HCT116 (cell line): ENCODE data around the gene NAP1L1. TPM values are rescaled to one million over a fixed set of nuclear protein-coding genes. Genes with fewer than 3 reads are reported as not detected.

Experiments
- ATAC-seq: fragments of 200-7000 bp; cut with Tn5 transposase; 2 replicates; pipeline ENCODE4 v1.9.1; 2020; ENCODE audit warnings: mild to moderate bottlenecking, moderate library complexity
- Bru-seq: library from RNA; stranded (reverse); fragments of 400-500 nt; gene quantifications from one replicate; lab custom pipeline; 2021; lab: Mats Ljungman, UMichigan
- BruChase-seq, 2 experiments: library from RNA; stranded (reverse); fragments of 400-500 nt; gene quantifications; one replicate each; lab custom pipeline; 2021; lab: Mats Ljungman, UMichigan
- BruUV-seq: library from RNA; stranded (reverse); fragments of 400-500 nt; replicated peaks from 2 replicates; lab custom pipeline; 2021; lab: Mats Ljungman, UMichigan
- CTCF ChIA-PET: fragments of 300-600 bp; sonication (Branson Sonifier 250); formaldehyde crosslinking; loops from one replicate; lab custom pipeline; 2021; ENCODE audit warnings: antibody characterized with exemption; lab: Charles Lee
- POLR2A ChIA-PET: fragments of 300-600, 350-600 bp; sonication (Branson Sonifier 250); formaldehyde crosslinking; loops from one replicate; lab custom pipeline; 2021; ENCODE audit warnings: antibody characterized with exemption; lab: Charles Lee
- RAD21 ChIA-PET, 2 experiments: fragments of 300-600 bp; sonication (Branson Sonifier 250); formaldehyde crosslinking; loops; one replicate each; lab custom pipeline; 2023; ENCODE audit warnings: low total read pairs in 2 of 2; ENCODE audit not compliant: uncharacterized antibody in 2 of 2, unreplicated experiment in 2 of 2, low non-redundant PET in 1 of 2; lab: Charles Lee
- DNase-seq: peaks from one replicate; pipeline ENCODE4 v3.0.0-alpha.2; 2010; ENCODE audit warnings: low read depth, low spot score
- H2AFZ ChIP-seq: fragments of 200-600 bp; shearing (Covaris generic), sonication (generic); 2 replicates; pipeline ENCODE4 v1.6.1; 2017; ENCODE audit warnings: low read depth, mixed run types, mixed read lengths, antibody characterized with exemption, low read length; ENCODE audit not compliant: poor library complexity, severe bottlenecking
- H3K27ac ChIP-seq: 2 replicates; pipeline ENCODE4 v1.5.1; 2012; ENCODE audit warnings: low read depth, low read length
- H3K27me3 ChIP-seq: fragments of 200-600 bp; sonication (generic); 2 replicates; pipeline ENCODE4 v1.6.1; 2016; ENCODE audit warnings: mixed run types, low read length, mixed read lengths; ENCODE audit not compliant: insufficient read depth
- H3K36me3 ChIP-seq, 2 experiments: fragments of 200-500 bp in 1 of 2; fragments of 200-600 bp in 1 of 2; sonication (Bioruptor generic) in 1 of 2; sonication (generic) in 1 of 2; 2 replicates each; pipeline versions ENCODE4 v1.5.1 to v1.6.1; 2014 to 2016; ENCODE audit warnings: low read length in 2 of 2, inconsistent platforms in 1 of 2, mixed read lengths in 1 of 2, mixed run types in 1 of 2; ENCODE audit not compliant: insufficient read depth in 2 of 2, control insufficient read depth in 1 of 2
- H3K4me1 ChIP-seq, 2 experiments: fragments of 200-600 bp in 1 of 2; sonication (generic) in 1 of 2; 2 replicates each; pipeline versions ENCODE4 v1.5.1 to v1.6.1; 2012 to 2017; ENCODE audit warnings: low read length in 2 of 2, inconsistent platforms in 1 of 2, mild to moderate bottlenecking in 1 of 2, mixed read lengths in 1 of 2, mixed run types in 1 of 2, moderate library complexity in 1 of 2; ENCODE audit not compliant: insufficient read depth in 2 of 2, control insufficient read depth in 1 of 2
- H3K4me2 ChIP-seq: fragments of 200-600 bp; sonication (generic); 2 replicates; pipeline ENCODE4 v1.6.1; 2017; ENCODE audit warnings: mixed run types, low read length, mixed read lengths
- H3K4me3 ChIP-seq, 2 experiments: fragments of 200-600 bp in 1 of 2; sonication (generic) in 1 of 2; replicated peaks in 1 of 2; 2 replicates each; pipeline ENCODE4 v1.5.1; 2011 to 2016; ENCODE audit warnings: low read length in 2 of 2, control low read depth in 1 of 2, low read depth in 1 of 2, mild to moderate bottlenecking in 1 of 2, mixed read lengths in 1 of 2, mixed run types in 1 of 2
- H3K79me2 ChIP-seq: fragments of 200-600 bp; sonication (generic); 2 replicates; pipeline ENCODE4 v1.6.1; 2017; ENCODE audit warnings: mild to moderate bottlenecking, mixed run types, low read length, moderate library complexity, mixed read lengths; ENCODE audit not compliant: insufficient read depth
- H3K9ac ChIP-seq: fragments of 200-600 bp; sonication (generic); 2 replicates; pipeline ENCODE4 v1.6.1; 2016; ENCODE audit warnings: low read length, mixed read lengths
- H3K9me2 ChIP-seq: fragments of 200-600 bp; sonication (generic), shearing (Covaris generic); 2 replicates; pipeline ENCODE4 v1.6.1; 2017; ENCODE audit warnings: mixed run types, mild to moderate bottlenecking, moderate library complexity; ENCODE audit not compliant: insufficient read depth
- H3K9me3 ChIP-seq, 2 experiments: fragments of 200-500 bp in 1 of 2; fragments of 200-600 bp in 1 of 2; sonication (Bioruptor generic) in 1 of 2; sonication (generic) in 1 of 2; 2 replicates each; pipeline ENCODE4 v1.6.1; 2014 to 2017; ENCODE audit warnings: low read length in 2 of 2, mixed read lengths in 2 of 2, inconsistent platforms in 1 of 2, low read depth in 1 of 2, mild to moderate bottlenecking in 1 of 2, mixed run types in 1 of 2, moderate library complexity in 1 of 2; ENCODE audit not compliant: control insufficient read depth in 1 of 2, insufficient read depth in 1 of 2
- H4K20me1 ChIP-seq: fragments of 200-600 bp; sonication (generic), shearing (Covaris generic); 2 replicates; pipeline ENCODE4 v1.6.1; 2017; ENCODE audit warnings: mixed run types, mild to moderate bottlenecking, moderate library complexity; ENCODE audit not compliant: insufficient read depth
- CTCF ChIP-seq, 3 experiments: fragments of 200-600 bp in 1 of 3; sonication (generic) in 1 of 3; IDR thresholded peaks in 2 of 3; conservative IDR thresholded peaks in 1 of 3; 2 replicates each; pipeline ENCODE4 v1.5.1; 2012 to 2017; ENCODE audit warnings: low read depth in 2 of 3, low read length in 2 of 3, antibody characterized with exemption in 1 of 3, borderline replicate concordance in 1 of 3, control low read depth in 1 of 3, mild to moderate bottlenecking in 1 of 3, mixed read lengths in 1 of 3, mixed run types in 1 of 3, moderate library complexity in 1 of 3; ENCODE audit not compliant: insufficient read depth in 1 of 3
- EZH2phosphoT487 ChIP-seq: fragments of 200-600 bp; IDR thresholded peaks from 2 replicates; pipeline ENCODE4 v1.6.1; 2018; ENCODE audit warnings: antibody characterized with exemption, borderline replicate concordance
- FOSL1 ChIP-seq: IDR thresholded peaks from 2 replicates; pipeline ENCODE4 v1.6.1; 2012; ENCODE audit warnings: low read depth
- MAX ChIP-seq: IDR thresholded peaks from 2 replicates; pipeline ENCODE4 v1.6.1; 2012
- POLR2A ChIP-seq: IDR thresholded peaks from 2 replicates; pipeline ENCODE4 v1.7.0; 2011; ENCODE audit warnings: borderline replicate concordance; ENCODE audit not compliant: insufficient read depth, insufficient read length; ENCODE audit errors: extremely low read depth
- POLR2AphosphoS5 ChIP-seq: IDR thresholded peaks from 2 replicates; pipeline ENCODE4 v1.6.1; 2011; ENCODE audit warnings: mild to moderate bottlenecking, low read depth, low read length, moderate library complexity
- RAD21 ChIP-seq: IDR thresholded peaks from 2 replicates; pipeline ENCODE4 v1.6.1; 2012; ENCODE audit warnings: low read depth, mild to moderate bottlenecking
- SIN3A ChIP-seq: IDR thresholded peaks from 2 replicates; pipeline ENCODE4 v1.6.1; 2012; ENCODE audit warnings: low read depth
- SP1 ChIP-seq: IDR thresholded peaks from 2 replicates; pipeline ENCODE4 v1.6.1; 2012; ENCODE audit warnings: low read depth
- SRF ChIP-seq: IDR thresholded peaks from 2 replicates; pipeline ENCODE4 v1.6.1; 2012; ENCODE audit warnings: low read depth
- ZFX ChIP-seq: fragments of 450-650 bp; IDR thresholded peaks from 2 replicates; pipeline ENCODE4 v1.6.1; 2017
- intact Hi-C: fragments of 100-400 bp; cut with micrococcal nuclease; formaldehyde crosslinking; loops from 2 replicates; pipeline ENCODE4 v1.10.0; 2022
- long read RNA-seq: library from polyadenylated mRNA; unstranded; transcript quantifications from one replicate; pipeline ENCODE4 v2.0.0, GENCODE V29; 2021; ENCODE audit not compliant: unreplicated experiment
- polyA plus RNA-seq: library from polyadenylated mRNA; unstranded; fragments of >200 nt; gene quantifications from 2 replicates; pipeline ENCODE4 v1.2.1, GENCODE V29; 2012; ENCODE audit warnings: missing spikeins
- total RNA-seq: library from RNA; stranded (reverse); gene quantifications from one replicate; pipeline ENCODE4 v1.2.1, GENCODE V29; 2021; ENCODE audit not compliant: unreplicated experiment
- TF ChIP-seq, protein P1 (sequence below): IDR thresholded peaks from 2 replicates; pipeline ENCODE4 v1.6.1; 2011; ENCODE audit warnings: mild to moderate bottlenecking, low read length, moderate library complexity; ENCODE audit not compliant: insufficient replicate concordance; ENCODE audit errors: extremely low read depth

The NAP1L1 gene
- total RNA-seq (531 TPM), Bru-seq, nascent RNA (percentile 97 among the genes with signal in this experiment), BruChase-seq, experiment 1, labeled RNA remaining after a 6-hour chase (percentile 96 among the genes with signal in this experiment), BruChase-seq, experiment 2, labeled RNA remaining after a 2-hour chase (percentile 98 among the genes with signal in this experiment)
- polyA plus RNA-seq = 226 and 309 TPM in 2 replicates
- long read RNA-seq, full-length matches to known transcripts = 105 of 244 reads
- long read RNA-seq, partial matches to known transcripts = 102 of 244 reads
- long read RNA-seq, other reads (novel, unspliced or antisense) = 37 of 244 reads

- DNase-seq = peak; percentile 85
- Histone ChIP-seq H3K9me3 (no peaks in the 10 kb centered on the region), H3K79me2 (peaks cover 51% of the 10 kb centered on the region), H4K20me1 (peaks cover 16% of the 10 kb centered on the region; the same call in 1 of the 2 replicates), H3K9me2 (no peaks in the 10 kb centered on the region), H3K4me3 (peak within 1 kb of the TSS; percentile 64 to 70), H3K9ac (peak within 1 kb of the TSS; percentile 87), H3K27ac (peak within 1 kb of the TSS; percentile 88), H2AFZ (peak within 1 kb of the TSS; percentile 93), H3K27me3 (no peaks in the 10 kb centered on the region), H3K4me1 (peaks cover 13 to 27% of the 10 kb centered on the region in 2 experiments; a peak in 3 of 4 replicates), H3K36me3 (peaks cover 0 to 9% of the 10 kb centered on the region in 2 experiments; a peak in 2 of 4 replicates), H3K4me2 (peak within 1 kb of the TSS; percentile 81)
- ATAC-seq = peak; percentile 89
- ChIA-PET CTCF (no interaction called here), RAD21 (no interaction called here), POLR2A (no interaction called here)
- TF ChIP-seq POLR2A (peak; percentile 72), ZFX (peak; percentile 69), POLR2AphosphoS5 (peak; percentile 75), SRF (no peak), MAX (peak; percentile 62), SP1 (no peak), SIN3A (0 out of 2 replicates have a peak, but pooled peaks have one; percentile 33), CTCF (IDR thresholded peaks at IDR 0.05 in 2 of 3, conservative IDR thresholded peaks at IDR 0.05 in 1 of 3; ENCODE audit: borderline replicate concordance in 1 of 3, insufficient read depth in 1 of 3, low read depth in 2 of 3, low read length in 2 of 3) (no peak), EZH2phosphoT487 (no peak), RAD21 (no peak), FOSL1 (no peak)
- TF ChIP-seq, protein P1, sequence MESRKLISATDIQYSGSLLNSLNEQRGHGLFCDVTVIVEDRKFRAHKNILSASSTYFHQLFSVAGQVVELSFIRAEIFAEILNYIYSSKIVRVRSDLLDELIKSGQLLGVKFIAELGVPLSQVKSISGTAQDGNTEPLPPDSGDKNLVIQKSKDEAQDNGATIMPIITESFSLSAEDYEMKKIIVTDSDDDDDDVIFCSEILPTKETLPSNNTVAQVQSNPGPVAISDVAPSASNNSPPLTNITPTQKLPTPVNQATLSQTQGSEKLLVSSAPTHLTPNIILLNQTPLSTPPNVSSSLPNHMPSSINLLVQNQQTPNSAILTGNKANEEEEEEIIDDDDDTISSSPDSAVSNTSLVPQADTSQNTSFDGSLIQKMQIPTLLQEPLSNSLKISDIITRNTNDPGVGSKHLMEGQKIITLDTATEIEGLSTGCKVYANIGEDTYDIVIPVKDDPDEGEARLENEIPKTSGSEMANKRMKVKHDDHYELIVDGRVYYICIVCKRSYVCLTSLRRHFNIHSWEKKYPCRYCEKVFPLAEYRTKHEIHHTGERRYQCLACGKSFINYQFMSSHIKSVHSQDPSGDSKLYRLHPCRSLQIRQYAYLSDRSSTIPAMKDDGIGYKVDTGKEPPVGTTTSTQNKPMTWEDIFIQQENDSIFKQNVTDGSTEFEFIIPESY = no peak
- BruUV-seq = no TSS peak
- intact Hi-C loops = loop anchor here (5.0 kb wide), 1 partner anchor 473 kb away; the partner anchor contains the start of gene OSBPL8
Measured at GRCh38 chr12:76083904-76084862, at the start of gene NAP1L1. Gene NAP1L1, minus strand, starts transcription at chr12:76084685. Its CDS starts 10,466 bp downstream, at chr12:76074219.
